HepG2 (cell line): ENCODE measurements around the gene CHRNB1. TPM values are rescaled to one million over a fixed set of nuclear protein-coding genes. Genes with fewer than 3 reads are reported as not detected.

Source experiments
- BORCS8-MEF2B ChIP-seq: sonication (generic); formaldehyde crosslinking; IDR thresholded peaks from 2 replicates; pipeline ENCODE4 v1.8.0; 2022; ENCODE audit warnings: mild to moderate bottlenecking, missing genetic modification reagents
- CEBPG ChIP-seq: IDR thresholded peaks from 2 replicates; pipeline ENCODE4 v1.6.1; 2016
- HDAC1 ChIP-seq: sonication (generic); formaldehyde crosslinking; IDR thresholded peaks from 2 replicates; pipeline ENCODE4 v1.5.1; 2020; ENCODE audit warnings: mild to moderate bottlenecking, missing genetic modification reagents
- MYPOP ChIP-seq: sonication (generic); formaldehyde crosslinking; IDR thresholded peaks from 2 replicates; pipeline ENCODE4 v1.8.1; 2023; ENCODE audit warnings: mild to moderate bottlenecking, moderate library complexity, missing genetic modification reagents
- NFYC ChIP-seq: IDR thresholded peaks from 2 replicates; pipeline ENCODE4 v1.6.1; 2016; ENCODE audit warnings: missing genetic modification reagents, missing compliant biosample characterization
- NKX3-1 ChIP-seq: sonication (generic); formaldehyde crosslinking; IDR thresholded peaks from 2 replicates; pipeline ENCODE4 v1.5.0; 2020; ENCODE audit warnings: missing genetic modification reagents
- PBX3 ChIP-seq: sonication (generic); formaldehyde crosslinking; IDR thresholded peaks from 2 replicates; pipeline ENCODE4 v1.8.1; 2023; ENCODE audit warnings: missing genetic modification reagents, inconsistent platforms, borderline replicate concordance
- POLR2AphosphoS2 ChIP-seq: IDR thresholded peaks from 2 replicates; pipeline ENCODE4 v1.6.1; 2011; ENCODE audit warnings: low read depth, low read length, improper control_type of control experiment
- PRDM10 ChIP-seq: sonication (generic); formaldehyde crosslinking; IDR thresholded peaks from 2 replicates; pipeline ENCODE4 v1.4.0; 2020; ENCODE audit warnings: low read depth, missing genetic modification reagents
- RBFOX2 ChIP-seq: fragments of 200-400 bp; formaldehyde crosslinking; IDR thresholded peaks from 2 replicates; pipeline ENCODE4 v1.6.1; 2017; ENCODE audit warnings: low read depth, mild to moderate bottlenecking, low read length
- REPIN1 ChIP-seq: sonication (generic); formaldehyde crosslinking; IDR thresholded peaks from 2 replicates; pipeline ENCODE4 v1.8.0; 2022; ENCODE audit warnings: missing genetic modification reagents, low read depth, mild to moderate bottlenecking, borderline replicate concordance
- REST ChIP-seq, 2 experiments: IDR thresholded peaks; 2 replicates each; pipeline ENCODE4 v1.6.1; 2011 to 2012; ENCODE audit warnings: low read length in 2 of 2, borderline replicate concordance in 1 of 2, low read depth in 1 of 2, mild to moderate bottlenecking in 1 of 2, moderate library complexity in 1 of 2
- RFX1 ChIP-seq: fragments of 450-650 bp; IDR thresholded peaks from 2 replicates; pipeline ENCODE4 v1.6.1; 2017
- TP53 ChIP-seq: sonication (generic); formaldehyde crosslinking; conservative IDR thresholded peaks from 2 replicates; pipeline ENCODE4 v1.4.0; 2020; ENCODE audit warnings: missing genetic modification reagents
- ZBTB33 ChIP-seq: sonication (generic); formaldehyde crosslinking; IDR thresholded peaks from 2 replicates; pipeline ENCODE4 v1.4.0; 2020; ENCODE audit warnings: missing genetic modification reagents
- ZNF264 ChIP-seq: sonication (generic); formaldehyde crosslinking; IDR thresholded peaks from 2 replicates; pipeline ENCODE4 v1.4.0; 2020; ENCODE audit warnings: missing genetic modification reagents
- ZNF431 ChIP-seq: sonication (generic); formaldehyde crosslinking; IDR thresholded peaks from 2 replicates; pipeline ENCODE4 v1.9.0; 2022; ENCODE audit warnings: missing genetic modification reagents, low read depth, mild to moderate bottlenecking, borderline replicate concordance
- polyA plus RNA-seq, 8 experiments: library from polyadenylated mRNA; depleted of rRNA in 3 of 8; stranded (reverse) in 7 of 8; unstranded in 1 of 8; fragments of >200 nt; fragmentation: Illumina TruSeq in 4 of 8; extraction: Trizol in 4 of 8; gene quantifications; 2 replicates each; pipeline versions ENCODE4 v1.2.1 to v1.2.3, GENCODE V29; 2011 to 2016; ENCODE audit warnings: low read depth in 4 of 8, missing spikeins in 1 of 8, mixed read lengths in 1 of 8; ENCODE audit not compliant: insufficient read depth in 1 of 8
- total RNA-seq, 5 experiments: library from RNA; depleted of rRNA; stranded (reverse); fragments of >200 nt; fragmentation: Illumina TruSeq; extraction: Trizol; gene quantifications; 2 replicates each; pipeline ENCODE4 v1.2.3, GENCODE V29; 2016; ENCODE audit warnings: low read depth in 1 of 5

The CHRNB1 gene
- total and polyA plus RNA-seq, 2 of the 13 experiments (the other 11 are each of a cell fraction or from before 2014, with no cell fraction given): 5.4 to 33.7 TPM

- TF ChIP-seq REPIN1 (CRISPR knock-in tag) (peak; percentile 46; the same call in 1 of the 2 replicates), NFYC (CRISPR knock-in tag) (peak; percentile 91), RBFOX2 (peak; percentile 97), ZNF264 (0 out of 2 replicates have a peak, but pooled peaks have one; percentile 40), HDAC1 (CRISPR knock-in tag) (peak; percentile 22; the same call in 1 of the 2 replicates), PRDM10 (CRISPR knock-in tag) (peak; percentile 75; the same call in 1 of the 2 replicates), MYPOP (CRISPR knock-in tag) (peak; percentile 71), REST (IDR thresholded peaks at IDR 0.05; ENCODE audit: borderline replicate concordance in 1 of 2, low read depth in 1 of 2, low read length in 2 of 2) (peak in 1 of 2 experiments; percentile 25; a peak in 1 of 4 replicates), POLR2AphosphoS2 (peak; percentile 54; the same call in 1 of the 2 replicates), ZBTB33 (0 out of 2 replicates have a peak, but pooled peaks have one; percentile 8), RFX1 (no peak), PBX3 (CRISPR knock-in tag) (no peak), CEBPG (CRISPR knock-in tag) (no peak), TP53 (CRISPR knock-in tag) (0 out of 2 replicates have a peak, but pooled peaks have one; percentile 16), NKX3-1 (CRISPR knock-in tag) (0 out of 2 replicates have a peak, but pooled peaks have one; percentile 59), ZNF431 (no peak), BORCS8-MEF2B (CRISPR knock-in tag) (peak; percentile 87)
Measured at GRCh38 chr17:7403977-7404736, 40.7 kb upstream of the CHRNB1 start, which contains the start of gene TMEM256 (continued).
